ENCODE results near the gene PGAP2. TPM values are rescaled to one million over a fixed set of nuclear protein-coding genes. Genes with fewer than 3 reads are reported as not detected.
"Not testable (repeated sequence)": the region's sequence is repeated elsewhere in the genome, so short reads cannot be mapped to it uniquely, and the experiment has no call there.

PGAP2 gene
- total RNA-seq, 1 donor from 2014 or later: 26.6 TPM

- ATAC-seq (no peak), DNase-seq (ENCODE audit: missing footprints) (no peak)
- intact Hi-C loops (cut with DNase I): loop anchor here (5.0 kb wide), 1 partner anchor 292 kb away; the partner anchor contains the start of gene RRM1
Measured at GRCh38 chr11:3799873-3800272, 8.5 kb upstream of the PGAP2 start.

GRCh38 chr11:3802011-3802790 is 6.2 kb upstream of the PGAP2 start:
- ATAC-seq (no peak), DNase-seq (ENCODE audit: missing footprints) (no peak)
- intact Hi-C loops (cut with DNase I): no loop called here

GRCh38 chr11:3803726-3804495 is 4.4 kb upstream of the PGAP2 start:
- ATAC-seq (no peak), DNase-seq (ENCODE audit: missing footprints) (no peak)
- intact Hi-C loops (cut with DNase I): no loop called here

GRCh38 chr11:3808861-3809623 is 682 bp downstream of the PGAP2 start:
- DNase-seq (ENCODE audit: missing footprints): no peak
- ATAC-seq: peak; percentile 51
- intact Hi-C loops (cut with DNase I): no loop called here

- intact Hi-C loops (cut with DNase I): no loop called here
- ATAC-seq (no peak), DNase-seq (ENCODE audit: missing footprints) (no peak)
Measured at GRCh38 chr11:3809624-3809928, 1.2 kb downstream of the PGAP2 start.

- DNase-seq (ENCODE audit: missing footprints) (no peak), ATAC-seq (no peak)
- intact Hi-C loops (cut with DNase I): no loop called here
Measured at GRCh38 chr11:3810446-3810845, 2.1 kb downstream of the PGAP2 start.

GRCh38 chr11:3810951-3811350 is 2.6 kb downstream of the PGAP2 start:
- ATAC-seq (peak; percentile 55), DNase-seq (ENCODE audit: missing footprints) (no peak)
- intact Hi-C loops (cut with DNase I): no loop called here

- ATAC-seq; DNase-seq (ENCODE audit: missing footprints); intact Hi-C loops (cut with DNase I): not testable (repeated sequence)
Measured at GRCh38 chr11:3814832-3815231, 6.5 kb downstream of the PGAP2 start.

GRCh38 chr11:3815845-3816244 is 7.5 kb downstream of the PGAP2 start:
- intact Hi-C loops (cut with DNase I): no loop called here
- DNase-seq (ENCODE audit: missing footprints) (no peak), ATAC-seq (peak; percentile 53)

GRCh38 chr11:3816673-3817072 is 8.3 kb downstream of the PGAP2 start:
- no peak for DNase-seq (ENCODE audit: missing footprints)
- no peak for ATAC-seq
- intact Hi-C loops (cut with DNase I): no loop called here

GRCh38 chr11:3817181-3817800 is 8.9 kb downstream of the PGAP2 start:
- no peak for DNase-seq (ENCODE audit: missing footprints)
- no peak for ATAC-seq
- intact Hi-C loops (cut with DNase I): no loop called here

GRCh38 chr11:3820971-3821370 is 12.6 kb downstream of the PGAP2 start:
- no peak for ATAC-seq
- intact Hi-C loops (cut with DNase I): no loop called here
- DNase-seq (ENCODE audit: missing footprints): no peak

GRCh38 chr11:3822312-3822711 is 14.0 kb downstream of the PGAP2 start:
- DNase-seq (ENCODE audit: missing footprints) (no peak), ATAC-seq (no peak)
- intact Hi-C loops (cut with DNase I): no loop called here

GRCh38 chr11:3823303-3823702 is 14.9 kb downstream of the PGAP2 start:
- intact Hi-C loops (cut with DNase I): no loop called here
- DNase-seq (ENCODE audit: missing footprints) (no peak), ATAC-seq (no peak)

GRCh38 chr11:3823762-3824506 is 15.6 kb downstream of the PGAP2 start:
- intact Hi-C loops (cut with DNase I): no loop called here
- ATAC-seq (no peak), DNase-seq (ENCODE audit: missing footprints) (no peak)

- DNase-seq (ENCODE audit: missing footprints): no peak
- intact Hi-C loops (cut with DNase I): no loop called here
- ATAC-seq: peak; percentile 62
Measured at GRCh38 chr11:3824714-3825472, 16.5 kb downstream of the PGAP2 start.

GRCh38 chr11:3825473-3826154 is 17.3 kb downstream of the PGAP2 start:
- ATAC-seq (peak; percentile 29), DNase-seq (ENCODE audit: missing footprints) (no peak)
- intact Hi-C loops (cut with DNase I): no loop called here
